ENCODE measurements around the gene DBT. TPM values are rescaled to one million over a fixed set of nuclear protein-coding genes. Genes with fewer than 3 reads are reported as not detected.
"Not testable (repeated sequence)": the region's sequence is repeated elsewhere in the genome, so short reads cannot be mapped to it uniquely, and the experiment has no call there.

The DBT gene
- total RNA-seq, 2 experiments from 2014 or later = 11.8 to 12.6 TPM

DNA sequence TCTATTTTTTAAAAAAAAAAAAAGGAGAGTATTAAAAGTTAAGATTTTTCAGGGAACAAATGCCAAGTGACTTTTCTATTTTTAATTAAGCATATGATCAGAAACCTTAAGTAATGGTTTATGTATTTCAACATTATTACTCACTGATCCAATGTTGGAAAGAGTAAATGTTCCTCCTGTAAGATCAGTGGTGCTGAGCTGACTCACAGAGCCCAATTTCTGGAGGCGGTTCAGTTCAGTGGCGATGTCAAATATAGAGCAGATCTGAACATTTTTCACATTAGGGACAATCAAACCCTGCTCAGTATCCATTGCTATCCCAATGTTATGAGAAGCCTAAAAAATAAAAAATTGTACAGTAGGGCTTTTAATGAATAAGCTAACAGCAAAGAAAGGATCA lies 43.3 kb downstream of the DBT start:
- CTCF ChIA-PET = no interaction called here
- H3K4me3 Mint-ChIP-seq = no peak overlapping the region
- H3K9me3 Mint-ChIP-seq = peaks cover 5% of the 10 kb centered on the region
- no peak overlapping the region for H3K27ac Mint-ChIP-seq
- peaks cover 50% of the 10 kb centered on the region for H3K36me3 Mint-ChIP-seq (ENCODE audit: low read depth)
- TF ChIP-seq, protein P1, sequence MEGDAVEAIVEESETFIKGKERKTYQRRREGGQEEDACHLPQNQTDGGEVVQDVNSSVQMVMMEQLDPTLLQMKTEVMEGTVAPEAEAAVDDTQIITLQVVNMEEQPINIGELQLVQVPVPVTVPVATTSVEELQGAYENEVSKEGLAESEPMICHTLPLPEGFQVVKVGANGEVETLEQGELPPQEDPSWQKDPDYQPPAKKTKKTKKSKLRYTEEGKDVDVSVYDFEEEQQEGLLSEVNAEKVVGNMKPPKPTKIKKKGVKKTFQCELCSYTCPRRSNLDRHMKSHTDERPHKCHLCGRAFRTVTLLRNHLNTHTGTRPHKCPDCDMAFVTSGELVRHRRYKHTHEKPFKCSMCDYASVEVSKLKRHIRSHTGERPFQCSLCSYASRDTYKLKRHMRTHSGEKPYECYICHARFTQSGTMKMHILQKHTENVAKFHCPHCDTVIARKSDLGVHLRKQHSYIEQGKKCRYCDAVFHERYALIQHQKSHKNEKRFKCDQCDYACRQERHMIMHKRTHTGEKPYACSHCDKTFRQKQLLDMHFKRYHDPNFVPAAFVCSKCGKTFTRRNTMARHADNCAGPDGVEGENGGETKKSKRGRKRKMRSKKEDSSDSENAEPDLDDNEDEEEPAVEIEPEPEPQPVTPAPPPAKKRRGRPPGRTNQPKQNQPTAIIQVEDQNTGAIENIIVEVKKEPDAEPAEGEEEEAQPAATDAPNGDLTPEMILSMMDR (IDR thresholded peaks at IDR 0.05) = no peak
- intact Hi-C loops (cut with micrococcal nuclease) = no loop called here
- H3K4me1 Mint-ChIP-seq (ENCODE audit: low read depth) = no peaks in the 10 kb centered on the region
- no peaks in the 10 kb centered on the region for H3K27me3 Mint-ChIP-seq
- POLR2A ChIA-PET = no interaction called here
- ATAC-seq = no peak
- no peak for DNase-seq

DNA sequence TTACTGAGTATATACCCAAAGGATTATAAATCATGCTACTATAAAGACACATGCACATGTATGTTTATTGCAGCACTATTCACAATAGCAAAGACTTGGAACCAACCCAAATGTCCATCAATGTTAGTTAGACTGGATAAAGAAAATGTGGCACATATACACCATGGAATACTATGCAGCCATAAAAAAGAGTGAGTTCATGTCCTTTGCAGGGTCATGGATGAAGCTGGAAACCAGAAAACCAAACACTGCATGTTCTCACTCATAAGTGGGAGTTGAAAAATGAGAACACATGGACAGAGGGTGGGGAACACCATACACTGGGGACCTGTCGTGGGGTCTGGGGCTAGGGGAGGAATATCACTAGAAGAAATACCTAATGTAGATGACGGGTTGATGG lies 44.0 kb downstream of the DBT start:
- CTCF ChIA-PET; intact Hi-C loops (cut with micrococcal nuclease); H3K27me3 Mint-ChIP-seq; H3K4me3 Mint-ChIP-seq; H3K4me1 Mint-ChIP-seq (ENCODE audit: low read depth); DNase-seq; H3K9me3 Mint-ChIP-seq; ATAC-seq; H3K27ac Mint-ChIP-seq: not testable (repeated sequence)
- POLR2A ChIA-PET = interaction anchor here (0.5 kb wide), 1 partner anchor 9 kb away, joined by 4 read pairs; no protein-coding TSS in a partner anchor
- H3K36me3 Mint-ChIP-seq (ENCODE audit: low read depth) = peaks cover 57% of the 10 kb centered on the region

DNA sequence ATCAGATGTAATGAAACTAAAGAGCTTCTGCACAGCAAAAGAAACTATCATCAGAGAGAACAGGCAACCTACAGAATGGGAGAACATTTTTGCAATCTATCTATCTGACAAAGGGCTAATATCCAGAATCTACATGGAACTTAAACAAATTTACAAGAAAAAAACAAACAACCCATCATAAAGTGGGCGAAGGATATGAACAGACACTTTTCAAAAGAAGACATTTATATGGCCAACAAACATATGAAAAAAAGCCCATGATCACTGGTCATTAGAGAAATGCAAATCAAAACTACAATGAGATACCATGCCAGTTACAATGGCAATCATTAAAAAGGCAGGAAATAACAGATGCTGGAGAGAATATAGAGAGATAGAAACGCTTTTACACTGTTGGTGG lies 44.5 kb downstream of the DBT start:
- ATAC-seq; H3K4me3 Mint-ChIP-seq; CTCF ChIA-PET; H3K27me3 Mint-ChIP-seq; intact Hi-C loops (cut with micrococcal nuclease); H3K9me3 Mint-ChIP-seq; DNase-seq; H3K4me1 Mint-ChIP-seq (ENCODE audit: low read depth); H3K27ac Mint-ChIP-seq: not testable (repeated sequence)
- peaks cover 58% of the 10 kb centered on the region for H3K36me3 Mint-ChIP-seq (ENCODE audit: low read depth)
- POLR2A ChIA-PET = interaction anchor here (0.5 kb wide), 1 partner anchor 10 kb away, joined by 4 read pairs; no protein-coding TSS in a partner anchor

DNA sequence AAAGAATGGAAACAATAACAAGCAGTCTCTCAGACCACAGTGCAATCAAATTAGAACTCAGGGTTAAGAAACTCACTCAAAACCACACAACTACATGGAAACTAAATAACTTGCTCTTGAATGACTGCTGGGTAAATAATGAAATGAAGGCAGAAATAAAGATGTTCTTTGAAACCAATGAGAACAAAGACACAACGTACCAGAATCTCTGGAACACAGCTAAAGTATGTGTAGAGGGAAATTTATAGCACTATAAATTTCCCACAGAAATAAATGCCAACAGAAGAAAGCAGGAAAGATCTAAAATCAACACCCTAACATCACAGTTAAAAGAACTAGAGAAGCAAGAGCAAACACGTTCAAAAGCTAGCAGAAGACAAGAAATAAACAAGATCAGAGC lies 46.9 kb downstream of the DBT start:
- H3K36me3 Mint-ChIP-seq (ENCODE audit: low read depth) = peaks cover 60% of the 10 kb centered on the region
- H3K27me3 Mint-ChIP-seq; CTCF ChIA-PET; H3K9me3 Mint-ChIP-seq; ATAC-seq; intact Hi-C loops (cut with micrococcal nuclease); H3K4me3 Mint-ChIP-seq; DNase-seq; H3K27ac Mint-ChIP-seq; H3K4me1 Mint-ChIP-seq (ENCODE audit: low read depth): not testable (repeated sequence)
- POLR2A ChIA-PET = interaction anchor here (0.7 kb wide), 1 partner anchor 255 kb away, joined by 5 read pairs; no protein-coding TSS in a partner anchor

DNA sequence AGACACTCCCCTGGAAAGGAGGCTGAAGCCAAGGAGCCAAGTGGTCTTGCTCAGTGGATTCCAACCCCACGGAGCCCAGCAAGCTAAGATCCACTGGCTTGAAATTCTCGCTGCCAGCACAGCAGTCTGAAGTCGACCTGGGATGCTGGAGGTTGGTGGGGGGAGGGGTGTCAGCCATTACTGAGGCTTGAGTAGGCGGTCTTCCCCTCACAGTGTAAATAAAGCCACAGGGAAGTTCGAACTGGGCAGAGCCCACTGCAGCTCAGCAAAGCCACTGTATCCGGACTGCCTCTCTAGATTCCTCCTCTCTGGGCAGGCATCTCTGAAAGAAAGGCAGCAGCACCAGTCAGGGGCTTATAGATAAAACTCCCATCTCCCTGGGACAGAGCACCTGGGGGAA lies 49.6 kb downstream of the DBT start:
- DNase-seq; H3K4me3 Mint-ChIP-seq; ATAC-seq; H3K4me1 Mint-ChIP-seq (ENCODE audit: low read depth); H3K27me3 Mint-ChIP-seq; intact Hi-C loops (cut with micrococcal nuclease); POLR2A ChIA-PET; H3K27ac Mint-ChIP-seq; H3K9me3 Mint-ChIP-seq: not testable (repeated sequence)
- peaks cover 57% of the 10 kb centered on the region for H3K36me3 Mint-ChIP-seq (ENCODE audit: low read depth)
- CTCF ChIA-PET = interaction anchor here (1.5 kb wide), 1 partner anchor 7 kb away, joined by 3 read pairs; no protein-coding TSS in a partner anchor

DNA sequence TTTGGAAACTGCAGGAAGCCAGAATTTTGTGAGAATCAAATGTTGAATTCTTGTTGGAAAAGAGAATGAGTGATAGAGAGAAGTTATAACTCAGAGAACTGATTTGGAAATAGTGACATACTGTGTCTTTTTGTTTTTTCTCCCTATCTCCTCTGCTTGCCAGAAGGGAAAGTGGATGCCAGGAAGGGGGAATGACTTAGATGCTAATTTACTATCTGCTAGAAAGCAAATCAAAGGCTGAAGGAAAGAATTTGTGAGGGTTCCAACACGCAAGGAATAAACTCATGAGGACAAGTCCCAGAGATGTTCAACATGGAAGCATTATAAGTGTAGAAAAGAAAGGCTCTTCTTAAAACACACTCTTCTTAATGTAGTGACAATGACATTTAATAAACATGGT lies 51.0 kb downstream of the DBT start:
- POLR2A ChIA-PET = no interaction called here
- ATAC-seq (no peak), DNase-seq (no peak)

DNA sequence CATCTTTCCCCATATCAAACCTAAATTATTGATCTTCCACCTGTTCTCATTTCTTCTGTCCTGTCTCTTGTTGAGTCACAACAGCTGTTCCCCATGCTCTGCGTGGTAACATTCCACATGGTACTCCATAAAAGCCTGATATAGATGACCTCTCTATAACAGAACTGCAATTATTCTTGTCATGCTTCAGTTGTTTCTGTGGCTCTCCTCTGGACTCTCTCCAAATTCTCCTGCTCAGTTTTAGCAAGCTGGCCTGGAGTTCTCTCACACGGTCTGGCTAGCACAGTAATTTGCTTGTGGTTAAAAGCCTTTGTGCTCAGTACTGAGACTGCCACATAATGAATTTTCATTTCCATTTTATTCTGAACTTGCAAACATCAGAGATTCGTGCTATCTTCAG lies 61.0 kb downstream of the DBT start:
- no peaks in the 10 kb centered on the region for H3K9me3 Mint-ChIP-seq
- H3K4me3 Mint-ChIP-seq = no peak overlapping the region
- no peak for ATAC-seq
- no peaks in the 10 kb centered on the region for H3K4me1 Mint-ChIP-seq (ENCODE audit: low read depth)
- DNase-seq = no peak
- intact Hi-C loops (cut with micrococcal nuclease) = no loop called here
- TF ChIP-seq, protein P1 (IDR thresholded peaks at IDR 0.05) = no peak
- no peaks in the 10 kb centered on the region for H3K27me3 Mint-ChIP-seq
- CTCF ChIA-PET = interaction anchor here (0.8 kb wide), 1 partner anchor 12 kb away, joined by 3 read pairs; no protein-coding TSS in a partner anchor
- peaks cover 2% of the 10 kb centered on the region for H3K36me3 Mint-ChIP-seq (ENCODE audit: low read depth)
- H3K27ac Mint-ChIP-seq = no peak overlapping the region
- POLR2A ChIA-PET = no interaction called here

More for the DNA sequence above, 51.0 kb downstream of the DBT start:
- Mint-ChIP-seq H3K36me3 (ENCODE audit: low read depth) (peaks cover 45% of the 10 kb centered on the region), H3K4me3 (no peak overlapping the region), H3K9me3 (no peaks in the 10 kb centered on the region), H3K27ac (no peak overlapping the region), H3K27me3 (no peaks in the 10 kb centered on the region), H3K4me1 (ENCODE audit: low read depth) (no peaks in the 10 kb centered on the region)
- intact Hi-C loops (cut with micrococcal nuclease) = no loop called here
- CTCF ChIA-PET = interaction anchor here (1.5 kb wide), 1 partner anchor 9 kb away, joined by 3 read pairs; no protein-coding TSS in a partner anchor
- TF ChIP-seq, protein P1 (IDR thresholded peaks at IDR 0.05) = no peak

Data from activated CD8-positive, alpha-beta T cell treated with anti-CD3 and anti-CD28 coated beads for 36 hours (primary cell).